Stomach (tissue), 4 donors: ENCODE data around the gene C17orf100.

Source experiments
- CTCF ChIP-seq, 7 experiments: fragments of 450-650 bp in 4 of 7; fragments of 200-600 bp in 3 of 7; sonication (generic) in 3 of 7; IDR thresholded peaks; one replicate each; pipeline ENCODE4 v1.5.1; 2016 to 2019; ENCODE audit warnings: antibody characterized with exemption in 7 of 7, control low read depth in 2 of 7, mild to moderate bottlenecking in 1 of 7
- EP300 ChIP-seq: sonication (generic); formaldehyde crosslinking; IDR thresholded peaks from one replicate; pipeline ENCODE4 v1.6.1; 2017; ENCODE audit warnings: antibody characterized with exemption
- POLR2AphosphoS5 ChIP-seq, 3 donors: sonication (generic); formaldehyde crosslinking; IDR thresholded peaks; one replicate each; pipeline ENCODE4 v1.6.1; 2016; ENCODE audit warnings: antibody characterized with exemption in 3 of 3

GRCh38 chr17:6633263-6633662, 18.3 kb upstream of the C17orf100 start:
- no peak for TF ChIP-seq CTCF (IDR thresholded peaks at IDR 0.05)
- no peak for TF ChIP-seq EP300
- TF ChIP-seq POLR2AphosphoS5 (IDR thresholded peaks at IDR 0.05) = no peak
